Heart right ventricle (tissue), 16 donors: ENCODE results near the gene LCORL. TPM values are rescaled to one million over a fixed set of nuclear protein-coding genes. Genes with fewer than 3 reads are reported as not detected.

Experiments
- ATAC-seq, 8 donors: fragments of 200-7000 bp; cut with Tn5 transposase; one replicate each; pipeline ENCODE4 v1.9.1; 2020; ENCODE audit warnings: mild to moderate bottlenecking in 8 of 8, moderate library complexity in 8 of 8, moderate number of reproducible peaks in 1 of 8
- DNase-seq, 2 donors: peaks; one replicate each; pipeline ENCODE4 v3.0.0-alpha.2; 2020
- H3K27ac ChIP-seq, 10 donors: fragments of 200-600 bp; sonication (generic) in 2 of 10; one replicate each; pipeline versions ENCODE4 v1.5.0 to v1.8.0; 2020 to 2022; ENCODE audit warnings: mild to moderate bottlenecking in 3 of 10
- H3K27me3 ChIP-seq, 7 donors: fragments of 200-600 bp; one replicate each; pipeline ENCODE4 v1.8.0; 2021 to 2022; ENCODE audit warnings: mild to moderate bottlenecking in 2 of 7
- H3K36me3 ChIP-seq, 9 donors: fragments of 200-600 bp; sonication (generic) in 1 of 9; one replicate each; pipeline versions ENCODE4 v1.5.0 to v1.8.0; 2020 to 2022; ENCODE audit warnings: mild to moderate bottlenecking in 2 of 9
- H3K4me1 ChIP-seq, 9 donors: fragments of 200-600 bp; sonication (generic) in 1 of 9; one replicate each; pipeline versions ENCODE4 v1.5.0 to v1.8.0; 2020 to 2022; ENCODE audit warnings: mild to moderate bottlenecking in 4 of 9
- H3K4me3 ChIP-seq, 10 donors: fragments of 200-600 bp; sonication (generic) in 2 of 10; one replicate each; pipeline versions ENCODE4 v1.5.0 to v1.8.0; 2020 to 2022; ENCODE audit warnings: mild to moderate bottlenecking in 7 of 10, moderate library complexity in 2 of 10
- H3K9me3 ChIP-seq, 11 donors: fragments of 200-600 bp in 10 of 11; sonication (generic) in 2 of 11; one replicate each; pipeline versions ENCODE4 v1.5.0 to v1.8.0; 2013 to 2022; ENCODE audit warnings: mild to moderate bottlenecking in 2 of 11, control low read depth in 1 of 11, moderate library complexity in 1 of 11
- CTCF ChIP-seq, 9 donors: fragments of 200-600 bp; sonication (generic) in 2 of 9; IDR thresholded peaks; one replicate each; pipeline versions ENCODE4 v1.5.0 to v1.8.0; 2021 to 2022; ENCODE audit warnings: antibody characterized with exemption in 9 of 9, mild to moderate bottlenecking in 5 of 9, moderate library complexity in 1 of 9
- WGBS, 2 donors: extraction: QIAGEN DNeasy Blood & Tissue Kit; methylation state at CpG; one replicate each; pipeline ENCODE4 v1.1.7; 2013; ENCODE audit warnings: inconsistent platforms in 1 of 2; 5-methylcytosine and 5-hydroxymethylcytosine counted together
- intact Hi-C, 10 donors: fragments of 100-400 bp; cut with DNase I; formaldehyde crosslinking; loops; one replicate each; pipeline versions ENCODE4 v1.11.1 to v1.14.2; 2022
- polyA plus RNA-seq, 2 donors: library from polyadenylated mRNA; stranded (reverse); fragments of 200-250 nt; gene quantifications; one replicate each; pipeline ENCODE4 v1.2.3, GENCODE V29; 2013
- total RNA-seq, 10 donors: library from RNA; stranded (reverse); fragmentation: NEBNext Ultra II Directional in 3 of 10; extraction: Animal tissue kit (Norgen Biotek cat#: 25700) in 3 of 10; gene quantifications; one replicate each; pipeline versions ENCODE4 v1.2.1 to v1.2.4, GENCODE V29; 2021 to 2023
- donor health status: Arrhythmogenic right ventricular cardiomyopathy.
- donor health status: ischemic (EF 13 %, LVEDD 7.1; RV severe dilation, severe dysfunction).
- donor health status: healthy with polysubstance abuse.
- donor health status: DM: no; HTN: yes; CAD: no.
- donor health status: DM: no; HTN: no; CAD: no.
- donor health status: ischemic (EF 25% LVEDD 6.9; RV normal size, moderate dysfunction).
- donor health status: ischemic (EF 25% LVEDD 5.7; RV mildly dilated, moderate dysfunction).
- donor health status: healthy.
- donor health status: DM: yes; HTN: yes; CAD: no.
- donor health status: Ischemic cardiomyopathy.
- donor health status: ischemic (EF 35%, LVEDD 5.7; RV mildly dilated, moderate dysfunction).
- donor health status: nonischemic (EF 11% LVEDD 7.7; RV severe dilation, severe dysfunction).
- donor health status: DM: yes; HTN: yes; CAD: no.
- donor health status: PGD.
- donor health status: ischemic (EF 29% LVEDD 5.4; RV normal size, mild dysfunction).
- donor health status: nonischemic (EF 23%, LVEDD 6.1; RV moderate dilation, normal function).

LCORL gene
- total and polyA plus RNA-seq, 12 donors = 1.7 to 11.1 (median 6.4) TPM

GRCh38 chr4:17964576-17964975 is 57.0 kb downstream of the LCORL start:
- DNase-seq = no peak
- H3K27me3 ChIP-seq = no peaks in the 10 kb centered on the region
- H3K9me3 ChIP-seq = no peaks in the 10 kb centered on the region
- ATAC-seq = no peak
- H3K27ac ChIP-seq = no peak overlapping the region
- intact Hi-C loops = no loop called here
- H3K4me1 ChIP-seq = no peaks in the 10 kb centered on the region
- 78% methylated on average over 7 of the region's 7 CpGs for WGBS, 2 donors
- peaks cover 0 to 24% (median 0%) of the 10 kb centered on the region in 9 donors for H3K36me3 ChIP-seq
- H3K4me3 ChIP-seq = no peak overlapping the region
- TF ChIP-seq CTCF (IDR thresholded peaks at IDR 0.05) = no peak

GRCh38 chr4:17962171-17962570 is 59.4 kb downstream of the LCORL start:
- Histone ChIP-seq H3K9me3 (no peaks in the 10 kb centered on the region), H3K4me3 (no peak overlapping the region), H3K36me3 (peaks cover 0 to 33% (median 0%) of the 10 kb centered on the region in 9 donors), H3K4me1 (no peaks in the 10 kb centered on the region), H3K27ac (no peak overlapping the region), H3K27me3 (no peaks in the 10 kb centered on the region)
- intact Hi-C loops = no loop called here
- WGBS, 2 donors = 93 to 98% methylated on average over 2 of the region's 2 CpGs
- no peak for DNase-seq
- no peak for TF ChIP-seq CTCF (IDR thresholded peaks at IDR 0.05)
- ATAC-seq = no peak

DNA sequence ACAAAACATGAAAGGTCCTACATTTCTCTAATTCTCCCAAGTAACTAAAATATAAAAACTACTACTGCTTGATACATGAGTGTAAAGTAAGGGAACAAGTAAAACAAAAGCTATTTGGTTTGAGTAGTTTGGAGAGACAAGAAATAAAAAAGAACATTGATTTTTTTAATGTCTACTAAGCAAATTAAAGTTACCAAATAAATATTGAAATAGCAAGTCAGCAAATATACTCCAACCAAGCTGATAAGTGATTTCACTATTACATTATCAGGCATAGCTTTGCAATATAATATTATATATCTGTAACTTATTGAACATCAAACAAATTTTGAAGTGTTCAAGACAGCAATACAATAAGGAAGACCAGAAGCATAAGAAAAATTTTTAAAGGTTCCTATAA is 60.3 kb downstream of the LCORL start:
- Histone ChIP-seq H3K4me3 (no peak overlapping the region), H3K27me3 (no peaks in the 10 kb centered on the region), H3K4me1 (no peaks in the 10 kb centered on the region), H3K9me3 (peaks cover 0 to 2% (median 0%) of the 10 kb centered on the region in 11 donors), H3K36me3 (peaks cover 0 to 38% (median 0%) of the 10 kb centered on the region in 9 donors), H3K27ac (no peak overlapping the region)
- no peak for DNase-seq
- TF ChIP-seq CTCF (IDR thresholded peaks at IDR 0.05) = no peak
- intact Hi-C loops = no loop called here
- ATAC-seq = no peak

- peaks cover 0 to 55% (median 0%) of the 10 kb centered on the region in 9 donors for H3K36me3 ChIP-seq
- H3K4me3 ChIP-seq = no peak overlapping the region
- no peak for ATAC-seq
- no peaks in the 10 kb centered on the region for H3K4me1 ChIP-seq
- peaks cover 0 to 4% (median 0%) of the 10 kb centered on the region in 11 donors for H3K9me3 ChIP-seq
- no peaks in the 10 kb centered on the region for H3K27me3 ChIP-seq
- no peak for TF ChIP-seq CTCF (IDR thresholded peaks at IDR 0.05)
- 92 to 95% methylated on average over 3 of the region's 3 CpGs for WGBS, 2 donors
- intact Hi-C loops = no loop called here
- no peak for DNase-seq
- H3K27ac ChIP-seq = no peak overlapping the region
Observed at GRCh38 chr4:17958181-17958580, 63.4 kb downstream of the LCORL start.
